Cardiac fibroblast (primary cell): ENCODE data around the gene HNF1A.

Source experiments
- DNase-seq, 2 donors: peaks; one replicate each; pipeline versions ENCODE4 v3.0.0 to v3.0.0-alpha.2; 2010; ENCODE audit warnings: low read depth in 2 of 2
- H3K4me3 ChIP-seq, 2 donors: replicated peaks in 1 of 2; 1 replicate in 1 of 2; 2 replicates in 1 of 2; pipeline ENCODE4 v1.5.1; 2011; ENCODE audit warnings: low read depth in 2 of 2, low read length in 2 of 2, mild to moderate bottlenecking in 2 of 2, moderate library complexity in 1 of 2
- CTCF ChIP-seq: IDR thresholded peaks from one replicate; pipeline ENCODE4 v1.5.1; 2011; ENCODE audit warnings: low read depth, mild to moderate bottlenecking, low read length, inconsistent platforms

HNF1A gene

GRCh38 chr12:121026274-121027045 lies 48.1 kb downstream of the HNF1A start:
- TF ChIP-seq CTCF, result no peak
- H3K4me3 ChIP-seq, result no peak overlapping the region
- DNase-seq, result no peak

- no peak overlapping the region for H3K4me3 ChIP-seq
- DNase-seq, result no peak
- TF ChIP-seq CTCF, result no peak
Measured at GRCh38 chr12:121030576-121031212, 52.4 kb downstream of the HNF1A start.

GRCh38 chr12:121033625-121034349 lies 55.4 kb downstream of the HNF1A start:
- no peak for TF ChIP-seq CTCF
- H3K4me3 ChIP-seq, result no peak overlapping the region
- DNase-seq, result peak; percentile 40 to 43

GRCh38 chr12:121034616-121035305 lies 56.4 kb downstream of the HNF1A start:
- TF ChIP-seq CTCF, result no peak
- DNase-seq, result no peak
- no peak overlapping the region for H3K4me3 ChIP-seq

GRCh38 chr12:121036810-121037326 lies 58.5 kb downstream of the HNF1A start:
- TF ChIP-seq CTCF, result no peak
- peak; percentile 66 to 77 for DNase-seq
- H3K4me3 ChIP-seq, result no peak overlapping the region
